ENCODE results near the gene FRMPD4. TPM values are rescaled to one million over a fixed set of nuclear protein-coding genes. Genes with fewer than 3 reads are reported as not detected.

FRMPD4 gene
- total RNA-seq, 4 donors from 2014 or later = 0.16 TPM; not detected in 3

- WGBS, 2 donors = 30 to 32% methylated on average over 2 of the region's 2 CpGs
- no peak overlapping the region for H3K4me3 ChIP-seq (ENCODE audit: low read depth, poor library complexity, severe bottlenecking)
- TF ChIP-seq CTCF (IDR thresholded peaks at IDR 0.05) (no peak), POLR2A (IDR thresholded peaks at IDR 0.05) (no peak)
- no peak for DNase-seq (ENCODE audit: low spot score in 2 of 2)
- intact Hi-C loops (cut with DNase I; ENCODE audit: low total_unique reads) = no loop called here
Measured at GRCh38 chrX:12304261-12304660, 166.0 kb downstream of the FRMPD4 start.

- intact Hi-C loops (cut with DNase I; ENCODE audit: low total_unique reads) = loop anchor here (5.0 kb wide), 1 partner anchor 1496 kb away; no protein-coding TSS in a partner anchor
- 43 to 58% methylated on average over 2 of the region's 2 CpGs for WGBS, 2 donors
- DNase-seq (ENCODE audit: low spot score in 2 of 2) = no peak
- TF ChIP-seq POLR2A (IDR thresholded peaks at IDR 0.05) = no peak
- no peak for TF ChIP-seq CTCF (IDR thresholded peaks at IDR 0.05)
- H3K4me3 ChIP-seq (ENCODE audit: low read depth, poor library complexity, severe bottlenecking) = no peak overlapping the region
Measured at GRCh38 chrX:12307961-12308360, 169.7 kb downstream of the FRMPD4 start.

DNA sequence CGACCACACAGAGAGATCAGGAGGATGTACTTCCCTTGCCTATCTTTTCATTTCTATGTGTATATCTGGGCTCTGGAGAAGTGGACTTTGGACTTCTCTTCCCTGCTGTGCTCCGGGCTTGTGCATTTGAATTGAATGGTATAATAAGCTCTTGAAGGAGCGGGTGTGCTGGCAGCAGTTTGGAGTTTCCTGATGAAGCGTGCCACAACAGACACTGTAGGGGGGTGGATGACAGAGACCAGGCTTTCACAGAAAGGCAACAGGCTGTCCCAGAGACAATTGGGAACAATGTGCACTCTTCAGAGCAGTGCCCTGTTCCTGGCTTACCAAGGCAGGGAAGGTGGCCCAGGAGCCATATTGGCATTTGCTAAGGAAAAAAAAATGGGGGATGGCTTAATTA is 170.1 kb downstream of the FRMPD4 start:
- no peak for TF ChIP-seq POLR2A (IDR thresholded peaks at IDR 0.05)
- TF ChIP-seq CTCF (IDR thresholded peaks at IDR 0.05) = no peak
- 75 to 82% methylated on average over 4 of the region's 4 CpGs for WGBS, 2 donors
- intact Hi-C loops (cut with DNase I; ENCODE audit: low total_unique reads) = loop anchor here (5.0 kb wide), 1 partner anchor 1496 kb away; no protein-coding TSS in a partner anchor
- H3K4me3 ChIP-seq (ENCODE audit: low read depth, poor library complexity, severe bottlenecking) = no peak overlapping the region
- no peak for DNase-seq (ENCODE audit: low spot score in 2 of 2)

- no peak for TF ChIP-seq POLR2A (IDR thresholded peaks at IDR 0.05)
- no peak for TF ChIP-seq CTCF (IDR thresholded peaks at IDR 0.05)
- DNase-seq (ENCODE audit: low spot score in 2 of 2) = no peak
- 55 to 60% methylated on average over 5 of the region's 5 CpGs for WGBS, 2 donors
- no peak overlapping the region for H3K4me3 ChIP-seq (ENCODE audit: low read depth, poor library complexity, severe bottlenecking)
- intact Hi-C loops (cut with DNase I; ENCODE audit: low total_unique reads) = loop anchor here (5.0 kb wide), 1 partner anchor 1497 kb away; no protein-coding TSS in a partner anchor
Measured at GRCh38 chrX:12309040-12309743, 170.9 kb downstream of the FRMPD4 start.

- no peak overlapping the region for H3K4me3 ChIP-seq (ENCODE audit: low read depth, poor library complexity, severe bottlenecking)
- intact Hi-C loops (cut with DNase I; ENCODE audit: low total_unique reads) = loop anchor here (5.0 kb wide), 1 partner anchor 1497 kb away; no protein-coding TSS in a partner anchor
- TF ChIP-seq CTCF (IDR thresholded peaks at IDR 0.05) = no peak
- no peak for TF ChIP-seq POLR2A (IDR thresholded peaks at IDR 0.05)
- no peak for DNase-seq (ENCODE audit: low spot score in 2 of 2)
- 49 to 70% methylated on average over 4 to 6 of the region's 6 CpGs for WGBS, 2 donors
Measured at GRCh38 chrX:12309744-12310076, 171.4 kb downstream of the FRMPD4 start.

GRCh38 chrX:12314651-12315050 is 176.4 kb downstream of the FRMPD4 start:
- DNase-seq (ENCODE audit: low spot score in 2 of 2) = no peak
- intact Hi-C loops (cut with DNase I; ENCODE audit: low total_unique reads) = no loop called here
- no peak overlapping the region for H3K4me3 ChIP-seq (ENCODE audit: low read depth, poor library complexity, severe bottlenecking)
- no peak for TF ChIP-seq POLR2A (IDR thresholded peaks at IDR 0.05)
- no peak for TF ChIP-seq CTCF (IDR thresholded peaks at IDR 0.05)

All from lower leg skin (tissue), 4 donors.